B cell (primary cell): Measurements from ENCODE around the gene TTLL1.

Experiments used
- EZH2 ChIP-seq: IDR thresholded peaks from 2 replicates; pipeline ENCODE4 v1.6.1; 2012; ENCODE audit warnings: borderline replicate concordance, low read depth, mild to moderate bottlenecking, moderate library complexity, low read length; ENCODE audit not compliant: insufficient read depth, poor library complexity, severe bottlenecking
- TF ChIP-seq, protein P1 (sequence below): fragments of 200-600 bp; IDR thresholded peaks from one replicate; pipeline ENCODE4 v1.8.0; 2022; ENCODE audit warnings: antibody characterized with exemption, mild to moderate bottlenecking

GRCh38 chr22:43050995-43051394 lies 38.2 kb downstream of the TTLL1 start:
- TF ChIP-seq, protein P1, sequence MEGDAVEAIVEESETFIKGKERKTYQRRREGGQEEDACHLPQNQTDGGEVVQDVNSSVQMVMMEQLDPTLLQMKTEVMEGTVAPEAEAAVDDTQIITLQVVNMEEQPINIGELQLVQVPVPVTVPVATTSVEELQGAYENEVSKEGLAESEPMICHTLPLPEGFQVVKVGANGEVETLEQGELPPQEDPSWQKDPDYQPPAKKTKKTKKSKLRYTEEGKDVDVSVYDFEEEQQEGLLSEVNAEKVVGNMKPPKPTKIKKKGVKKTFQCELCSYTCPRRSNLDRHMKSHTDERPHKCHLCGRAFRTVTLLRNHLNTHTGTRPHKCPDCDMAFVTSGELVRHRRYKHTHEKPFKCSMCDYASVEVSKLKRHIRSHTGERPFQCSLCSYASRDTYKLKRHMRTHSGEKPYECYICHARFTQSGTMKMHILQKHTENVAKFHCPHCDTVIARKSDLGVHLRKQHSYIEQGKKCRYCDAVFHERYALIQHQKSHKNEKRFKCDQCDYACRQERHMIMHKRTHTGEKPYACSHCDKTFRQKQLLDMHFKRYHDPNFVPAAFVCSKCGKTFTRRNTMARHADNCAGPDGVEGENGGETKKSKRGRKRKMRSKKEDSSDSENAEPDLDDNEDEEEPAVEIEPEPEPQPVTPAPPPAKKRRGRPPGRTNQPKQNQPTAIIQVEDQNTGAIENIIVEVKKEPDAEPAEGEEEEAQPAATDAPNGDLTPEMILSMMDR: no peak
- no peak for TF ChIP-seq EZH2
